ENCODE data around the gene SMCHD1. TPM values are rescaled to one million over a fixed set of nuclear protein-coding genes. Genes with fewer than 3 reads are reported as not detected.

Gene SMCHD1
- total and polyA plus RNA-seq, 10 of the 15 experiments (the other 5 are each of a cell fraction or from before 2014, with no cell fraction given) = 6.0 to 110 (median 48.0) TPM

DNA sequence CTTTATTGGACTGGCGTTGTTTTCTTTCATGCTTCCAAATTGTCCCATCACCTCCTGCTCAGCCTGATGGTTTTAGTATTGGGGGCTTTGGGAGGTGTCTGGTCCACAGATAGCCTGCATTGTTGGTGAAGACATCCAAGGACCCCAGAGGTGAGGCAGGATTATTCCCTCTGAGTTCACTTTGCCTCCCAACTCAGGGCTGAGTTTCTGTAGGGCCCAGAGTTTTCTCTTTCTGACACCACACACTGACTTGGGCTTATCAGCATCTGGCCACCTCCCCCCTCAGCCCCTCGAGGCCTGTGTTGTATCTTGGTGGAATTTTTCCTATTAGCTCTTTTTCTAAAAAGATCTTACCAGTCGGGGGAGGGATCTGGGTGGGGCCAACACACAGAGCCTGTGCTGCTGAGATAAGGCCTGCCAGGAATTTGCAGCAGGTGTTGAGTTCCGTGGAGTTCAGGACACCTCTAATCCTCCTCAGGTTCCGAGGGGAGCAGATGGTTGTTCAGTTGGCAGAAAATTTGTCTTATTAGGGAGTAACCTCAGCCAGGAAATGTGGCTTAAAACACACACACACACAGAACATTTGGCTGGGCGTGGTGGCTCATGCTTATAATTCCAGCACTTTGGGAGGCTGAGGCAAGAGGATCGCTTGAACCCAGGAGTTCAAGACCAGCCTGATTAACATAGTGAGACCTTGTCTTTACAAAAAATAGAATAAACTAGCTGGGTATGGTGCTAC, 198.6 kb downstream of the SMCHD1 start:
- ATAC-seq (no peak), DNase-seq (ENCODE audit: low read depth, low spot score) (no peak), FAIRE-seq (no peak)
- Histone ChIP-seq H3K79me2 (ENCODE audit: control insufficient read depth, insufficient read depth, low read length) (no peaks in the 10 kb centered on the region), H3K36me3 (ENCODE audit: control insufficient read depth in 2 of 2, insufficient read depth in 2 of 2, low read length in 1 of 2) (no peaks in the 10 kb centered on the region), H3K9me3 (replicated peaks; ENCODE audit: control insufficient read depth, insufficient read depth, low read length) (no peaks in the 10 kb centered on the region), H3K27me3 (replicated peaks in 1 of 2; ENCODE audit: control insufficient read depth in 2 of 2, insufficient read depth in 2 of 2, low read length in 1 of 2) (peaks cover 0 to 4% of the 10 kb centered on the region in 2 experiments; a peak in 2 of 4 replicates), H3K4me1 (ENCODE audit: control insufficient read depth, insufficient read depth, low read length) (no peaks in the 10 kb centered on the region), H3K27ac (ENCODE audit: control insufficient read depth, insufficient read depth) (no peak overlapping the region), H3K9ac (ENCODE audit: control insufficient read depth, insufficient read depth, low read length) (no peak overlapping the region), H4K20me1 (ENCODE audit: control insufficient read depth, insufficient read depth) (no peaks in the 10 kb centered on the region), H3K4me3 (no peak overlapping the region), H2AFZ (ENCODE audit: control insufficient read depth, low read depth, low read length) (no peak overlapping the region), H3K4me2 (ENCODE audit: control insufficient read depth, insufficient read depth) (no peak overlapping the region)
- 38% methylated on average over 7 of the region's 7 CpGs for WGBS (ENCODE audit: insufficient coverage, insufficient replicate concordance, low lambda C conversion rate, missing lambda C conversion rate)
- TF ChIP-seq, protein P1, sequence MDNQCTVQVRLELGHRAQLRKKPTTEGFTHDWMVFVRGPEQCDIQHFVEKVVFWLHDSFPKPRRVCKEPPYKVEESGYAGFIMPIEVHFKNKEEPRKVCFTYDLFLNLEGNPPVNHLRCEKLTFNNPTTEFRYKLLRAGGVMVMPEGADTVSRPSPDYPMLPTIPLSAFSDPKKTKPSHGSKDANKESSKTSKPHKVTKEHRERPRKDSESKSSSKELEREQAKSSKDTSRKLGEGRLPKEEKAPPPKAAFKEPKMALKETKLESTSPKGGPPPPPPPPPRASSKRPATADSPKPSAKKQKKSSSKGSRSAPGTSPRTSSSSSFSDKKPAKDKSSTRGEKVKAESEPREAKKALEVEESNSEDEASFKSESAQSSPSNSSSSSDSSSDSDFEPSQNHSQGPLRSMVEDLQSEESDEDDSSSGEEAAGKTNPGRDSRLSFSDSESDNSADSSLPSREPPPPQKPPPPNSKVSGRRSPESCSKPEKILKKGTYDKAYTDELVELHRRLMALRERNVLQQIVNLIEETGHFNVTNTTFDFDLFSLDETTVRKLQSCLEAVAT (IDR thresholded peaks at IDR 0.05) = no peak
- no peak for TF ChIP-seq NFIC (IDR thresholded peaks at IDR 0.05; ENCODE audit: low read depth, low read length)
- TF ChIP-seq, protein P2, sequence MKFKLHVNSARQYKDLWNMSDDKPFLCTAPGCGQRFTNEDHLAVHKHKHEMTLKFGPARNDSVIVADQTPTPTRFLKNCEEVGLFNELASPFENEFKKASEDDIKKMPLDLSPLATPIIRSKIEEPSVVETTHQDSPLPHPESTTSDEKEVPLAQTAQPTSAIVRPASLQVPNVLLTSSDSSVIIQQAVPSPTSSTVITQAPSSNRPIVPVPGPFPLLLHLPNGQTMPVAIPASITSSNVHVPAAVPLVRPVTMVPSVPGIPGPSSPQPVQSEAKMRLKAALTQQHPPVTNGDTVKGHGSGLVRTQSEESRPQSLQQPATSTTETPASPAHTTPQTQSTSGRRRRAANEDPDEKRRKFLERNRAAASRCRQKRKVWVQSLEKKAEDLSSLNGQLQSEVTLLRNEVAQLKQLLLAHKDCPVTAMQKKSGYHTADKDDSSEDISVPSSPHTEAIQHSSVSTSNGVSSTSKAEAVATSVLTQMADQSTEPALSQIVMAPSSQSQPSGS (IDR thresholded peaks at IDR 0.05; ENCODE audit: low read length) = no peak
- ChIA-PET SMC1A (ENCODE audit: uncharacterized antibody, unreplicated experiment) (no interaction called here), CTCF (no interaction called here), POLR2A (no interaction called here), RAD21 (ENCODE audit: unreplicated experiment) (no interaction called here)
- BruUV-seq (replicated peaks) = no TSS peak
- intact Hi-C loops (cut with micrococcal nuclease; ENCODE audit: unreplicated experiment) = no loop called here
- in situ Hi-C loops (cut with MboI) = no loop called here

Small RNA genes lying within 50 kb of the gene (small RNA-seq; reads per million reads assigned to genes)
- gene RF00019 (not detected), gene RNU6-340P (not detected)

Other genes with a start within 250 kb of the SMCHD1 start
- gene METTL4, start 84.2 kb upstream of the SMCHD1 start, total RNA-seq (2014; rRNA removed) = 4.9 and 7.2 TPM in 2 replicates
- gene METTL4, start 84.2 kb upstream of the SMCHD1 start, total RNA-seq (2014; rRNA removed; fragmentation: Illumina TruSeq; extraction: Trizol) = 12.5 and 15.5 TPM in 2 replicates
- gene METTL4, start 84.2 kb upstream of the SMCHD1 start, total RNA-seq (2021) = 7.7 and 9.6 TPM in 2 replicates
- 14.0 and 23.3 TPM in 2 replicates for gene METTL4, start 84.2 kb upstream of the SMCHD1 start, polyA plus RNA-seq (2011; rRNA removed)
- gene METTL4, start 84.2 kb upstream of the SMCHD1 start, polyA plus RNA-seq (2014; fragmentation: Illumina TruSeq; extraction: Trizol) = 14.0 and 15.1 TPM in 2 replicates
- gene METTL4, start 84.2 kb upstream of the SMCHD1 start, polyA plus RNA-seq (2014; fragmentation: Nextera tagmentation; extraction: Ambion mirVana) = 10 to 100 TPM in 1 of 2 experiments, 1 to 10 TPM in 1; 7.6 to 13.3 TPM
- gene METTL4, start 84.2 kb upstream of the SMCHD1 start, polyA plus RNA-seq (2014; rRNA removed) = 8.4 and 9.8 TPM in 2 replicates
- 10 to 100 TPM; 12.2 to 15.2 TPM for gene METTL4, start 84.2 kb upstream of the SMCHD1 start, polyA plus RNA-seq (2016; fragmentation: Nextera tagmentation; extraction: Ambion mirVana)
- 39.5 and 46.2 TPM in 2 replicates for gene NDC80, start 84.2 kb upstream of the SMCHD1 start, total RNA-seq (2014; rRNA removed)
- gene NDC80, start 84.2 kb upstream of the SMCHD1 start, total RNA-seq (2014; rRNA removed; fragmentation: Illumina TruSeq; extraction: Trizol) = 55.3 and 57.2 TPM in 2 replicates
- 36.1 and 38.8 TPM in 2 replicates for gene NDC80, start 84.2 kb upstream of the SMCHD1 start, total RNA-seq (2021)
- gene NDC80, start 84.2 kb upstream of the SMCHD1 start, polyA plus RNA-seq (2011; rRNA removed) = 44.1 and 74.5 TPM in 2 replicates
- gene NDC80, start 84.2 kb upstream of the SMCHD1 start, polyA plus RNA-seq (2014; fragmentation: Illumina TruSeq; extraction: Trizol) = 55.0 and 67.0 TPM in 2 replicates
- 10 to 100 TPM; 54.4 to 55.0 TPM for gene NDC80, start 84.2 kb upstream of the SMCHD1 start, polyA plus RNA-seq (2014; fragmentation: Nextera tagmentation; extraction: Ambion mirVana)
- 31.3 and 36.5 TPM in 2 replicates for gene NDC80, start 84.2 kb upstream of the SMCHD1 start, polyA plus RNA-seq (2014; rRNA removed)
- gene NDC80, start 84.2 kb upstream of the SMCHD1 start, polyA plus RNA-seq (2016; fragmentation: Nextera tagmentation; extraction: Ambion mirVana) = 10 to 100 TPM; 76.5 to 80.8 TPM
- gene EMILIN2, start 191.3 kb downstream of the SMCHD1 start, total RNA-seq (2014; rRNA removed) = 16.0 and 16.7 TPM in 2 replicates
- gene EMILIN2, start 191.3 kb downstream of the SMCHD1 start, total RNA-seq (2014; rRNA removed; fragmentation: Illumina TruSeq; extraction: Trizol) = 6.1 and 6.5 TPM in 2 replicates
- gene EMILIN2, start 191.3 kb downstream of the SMCHD1 start, total RNA-seq (2021) = 18.4 and 20.3 TPM in 2 replicates
- gene EMILIN2, start 191.3 kb downstream of the SMCHD1 start, polyA plus RNA-seq (2011; rRNA removed) = 2.9 and 3.5 TPM in 2 replicates
- gene EMILIN2, start 191.3 kb downstream of the SMCHD1 start, polyA plus RNA-seq (2014; fragmentation: Illumina TruSeq; extraction: Trizol) = 2.1 and 5.8 TPM in 2 replicates
- 1 to 10 TPM in 1 of 2 experiments, under 1 TPM in 1; 0.58 to 1.1 TPM for gene EMILIN2, start 191.3 kb downstream of the SMCHD1 start, polyA plus RNA-seq (2014; fragmentation: Nextera tagmentation; extraction: Ambion mirVana)
- 18.2 and 20.4 TPM in 2 replicates for gene EMILIN2, start 191.3 kb downstream of the SMCHD1 start, polyA plus RNA-seq (2014; rRNA removed)
- 1 to 10 TPM; 4.0 to 6.0 TPM for gene EMILIN2, start 191.3 kb downstream of the SMCHD1 start, polyA plus RNA-seq (2016; fragmentation: Nextera tagmentation; extraction: Ambion mirVana)